ENCODE data around the gene CIAO3.

Gene CIAO3

GRCh38 chr16:711548-712320 lies 29.1 kb downstream of the CIAO3 start:
- H3K36me3 ChIP-seq: peaks cover 1% of the 10 kb centered on the region
- peak; percentile 92 for DNase-seq
- H3K9me3 ChIP-seq: no peaks in the 10 kb centered on the region
- peak; percentile 86 for TF ChIP-seq CTCF (IDR thresholded peaks at IDR 0.05; ENCODE audit: low read depth, low read length)
- peaks cover 35% of the 10 kb centered on the region for H3K4me1 ChIP-seq
- no peaks in the 10 kb centered on the region for H3K27me3 ChIP-seq
- H3K4me3 ChIP-seq (ENCODE audit: low read depth, low read length): no peak overlapping the region

GRCh38 chr16:711084-711483 lies 29.7 kb downstream of the CIAO3 start:
- Histone ChIP-seq H3K4me3 (ENCODE audit: low read depth, low read length) (no peak overlapping the region), H3K27me3 (no peaks in the 10 kb centered on the region), H3K9me3 (no peaks in the 10 kb centered on the region), H3K4me1 (peaks cover 30% of the 10 kb centered on the region), H3K36me3 (no peaks in the 10 kb centered on the region)
- no peak for TF ChIP-seq CTCF (IDR thresholded peaks at IDR 0.05; ENCODE audit: low read depth, low read length)
- DNase-seq: no peak

GRCh38 chr16:710500-711075 lies 30.2 kb downstream of the CIAO3 start:
- no peak for TF ChIP-seq CTCF (IDR thresholded peaks at IDR 0.05; ENCODE audit: low read depth, low read length)
- peak overlapping the region; percentile 44; the same call in 1 of the 2 replicates for H3K4me3 ChIP-seq (ENCODE audit: low read depth, low read length)
- H3K27me3 ChIP-seq: no peaks in the 10 kb centered on the region
- peaks cover 30% of the 10 kb centered on the region for H3K4me1 ChIP-seq
- no peaks in the 10 kb centered on the region for H3K36me3 ChIP-seq
- DNase-seq: no peak
- H3K9me3 ChIP-seq: no peaks in the 10 kb centered on the region

GRCh38 chr16:709566-710499 lies 31.0 kb downstream of the CIAO3 start:
- Histone ChIP-seq H3K27me3 (no peaks in the 10 kb centered on the region), H3K4me3 (ENCODE audit: low read depth, low read length) (peak overlapping the region; percentile 44), H3K4me1 (peaks cover 30% of the 10 kb centered on the region), H3K36me3 (no peaks in the 10 kb centered on the region), H3K9me3 (no peaks in the 10 kb centered on the region)
- peak; percentile 95 for DNase-seq
- no peak; the same call in 1 of the 2 replicates for TF ChIP-seq CTCF (IDR thresholded peaks at IDR 0.05; ENCODE audit: low read depth, low read length)

GRCh38 chr16:708959-709358 lies 31.8 kb downstream of the CIAO3 start:
- 0 out of 2 replicates have a peak, but pooled peaks cover under 1% of the 10 kb centered on the region for H3K36me3 ChIP-seq
- no peaks in the 10 kb centered on the region for H3K9me3 ChIP-seq
- peaks cover 28% of the 10 kb centered on the region for H3K4me1 ChIP-seq
- H3K4me3 ChIP-seq (ENCODE audit: low read depth, low read length): no peak overlapping the region
- no peaks in the 10 kb centered on the region for H3K27me3 ChIP-seq
- DNase-seq: no peak
- no peak for TF ChIP-seq CTCF (IDR thresholded peaks at IDR 0.05; ENCODE audit: low read depth, low read length)

Measured in BE2C (cell line).